NCI-H2171 (cell line): ENCODE measurements around the gene TMEM238.

Source experiments
- DNase-seq: peaks from one replicate; lab custom pipeline; 2025; lab: John Stamatoyannopoulos, UW

The TMEM238 gene

GRCh38 chr19:55377356-55378131, 6.5 kb downstream of the TMEM238 start:
- DNase-seq: no peak

DNA sequence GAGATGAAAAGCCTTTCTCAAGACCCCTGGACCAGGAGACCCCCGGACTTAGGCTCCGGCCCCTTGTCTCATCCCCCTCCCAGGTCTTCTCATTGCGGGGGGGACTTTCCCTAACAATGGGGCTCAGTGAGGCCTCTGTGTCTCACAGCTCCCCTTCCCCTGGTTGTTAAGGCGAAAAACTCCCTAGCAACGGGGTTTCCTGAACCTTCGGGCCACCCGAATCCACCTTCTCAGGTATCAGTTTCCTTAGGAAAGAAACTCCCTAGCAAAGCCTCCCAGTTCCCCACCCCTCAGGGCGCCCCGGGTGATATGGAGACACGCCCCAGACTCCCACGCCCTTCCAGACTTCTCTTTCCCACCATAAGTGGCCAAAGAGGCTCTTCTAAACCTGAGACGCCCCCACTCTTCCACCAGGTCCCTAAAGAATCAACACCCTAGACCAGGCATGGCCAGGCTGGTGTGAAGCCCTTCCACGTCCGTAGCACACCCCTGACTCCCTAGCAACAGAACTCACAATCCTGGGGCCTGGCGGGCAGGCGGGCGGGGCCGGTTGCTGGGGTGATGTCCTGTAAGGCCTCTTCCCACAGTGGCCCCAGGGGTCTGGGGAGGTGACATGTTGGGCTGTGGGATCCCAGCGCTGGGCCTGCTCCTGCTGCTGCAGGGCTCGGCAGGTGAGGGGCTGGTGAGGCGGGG, 7.7 kb downstream of the TMEM238 start, which contains the start of gene TMEM190:
TSS of gene TMEM190 (plus strand) at position 586 of the 693 bp plus-strand sequence. CDS start at position 614, 28 bp downstream.
- no peak for DNase-seq

GRCh38 chr19:55373993-55374757, 9.9 kb downstream of the TMEM238 start:
- no peak for DNase-seq

GRCh38 chr19:55373306-55373992, 10.6 kb downstream of the TMEM238 start:
- no peak for DNase-seq

DNA sequence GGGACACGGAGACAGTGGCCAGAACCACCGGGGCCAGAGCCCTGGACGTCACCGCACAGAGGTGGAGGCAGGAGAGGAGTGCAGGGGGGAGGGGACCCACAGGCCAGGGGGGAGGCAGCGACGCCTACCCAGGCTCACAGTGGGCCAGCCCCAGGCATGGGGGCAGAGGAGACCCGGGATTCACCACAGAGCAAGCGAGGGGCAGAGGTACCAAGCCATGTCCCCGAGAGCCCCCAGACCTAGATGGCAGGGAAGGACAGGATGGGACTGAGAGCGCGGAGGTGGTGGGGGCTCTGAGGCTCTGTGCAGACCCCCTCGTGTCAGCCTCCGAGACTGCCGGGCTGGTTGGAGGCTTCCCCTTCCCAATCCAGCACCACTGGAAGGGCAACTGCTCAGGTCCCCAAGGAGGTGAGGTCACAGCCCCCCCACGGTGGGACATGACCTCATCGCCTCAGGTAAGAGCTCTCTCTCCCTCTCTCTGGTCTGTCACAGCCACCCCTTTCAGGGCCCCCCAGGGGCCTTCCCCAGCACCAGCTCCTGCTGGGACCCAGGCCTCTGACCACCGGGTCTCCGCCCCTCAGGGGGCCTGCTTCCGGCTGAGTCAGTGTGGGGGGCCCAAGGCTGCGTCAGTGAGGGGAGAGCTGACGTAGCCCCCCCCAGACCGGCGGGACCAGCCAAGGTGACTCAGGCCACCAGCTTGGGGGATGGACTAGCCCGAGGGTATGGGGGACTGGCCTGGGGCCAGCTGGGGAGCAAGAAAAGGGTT, 11.6 kb downstream of the TMEM238 start:
- no peak for DNase-seq

- no peak for DNase-seq
These were observed 13.6 kb downstream of the TMEM238 start, which contains the start of gene IL11 for GRCh38 chr19:55370305-55370988. TSS of gene IL11 (minus strand) at chr19:55370463. CDS start at chr19:55370310, 153 bp downstream.

DNA sequence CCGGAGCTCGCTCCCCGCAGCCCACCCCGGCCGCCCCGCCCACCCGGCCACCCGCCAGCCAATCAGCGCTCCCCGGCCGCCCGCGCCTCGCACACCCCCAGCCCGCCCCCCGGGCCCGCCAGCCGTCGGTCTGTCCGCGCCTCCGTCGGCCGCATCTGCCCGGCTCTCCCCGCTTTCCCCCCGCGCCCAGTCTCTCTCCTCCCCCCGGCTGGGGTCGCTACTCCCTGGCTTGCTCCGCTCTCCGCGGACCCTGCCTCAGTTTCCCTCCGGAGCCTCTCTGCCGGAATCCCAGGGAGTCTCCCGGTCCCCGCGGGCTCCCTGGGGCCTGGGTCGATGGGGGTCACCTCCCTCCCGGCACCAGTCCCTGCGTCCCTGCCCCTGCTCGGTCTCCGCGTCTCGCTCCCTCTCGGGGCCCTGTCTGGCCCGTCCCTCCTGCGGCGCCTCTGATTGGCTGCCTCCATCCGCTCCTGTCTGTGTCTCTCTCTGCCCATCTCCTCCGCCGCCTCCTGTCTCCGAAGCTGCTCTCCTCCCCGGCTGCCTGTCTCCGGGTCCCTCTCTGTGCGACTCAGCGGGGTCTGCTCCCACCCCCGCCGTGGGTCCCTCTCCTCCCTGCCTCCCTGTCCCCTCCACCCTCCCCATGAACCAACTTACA, 14.3 kb downstream of the TMEM238 start:
- DNase-seq: peak; percentile 28

- DNase-seq: no peak
These were observed 15.2 kb downstream of the TMEM238 start for GRCh38 chr19:55368701-55369563.

DNA sequence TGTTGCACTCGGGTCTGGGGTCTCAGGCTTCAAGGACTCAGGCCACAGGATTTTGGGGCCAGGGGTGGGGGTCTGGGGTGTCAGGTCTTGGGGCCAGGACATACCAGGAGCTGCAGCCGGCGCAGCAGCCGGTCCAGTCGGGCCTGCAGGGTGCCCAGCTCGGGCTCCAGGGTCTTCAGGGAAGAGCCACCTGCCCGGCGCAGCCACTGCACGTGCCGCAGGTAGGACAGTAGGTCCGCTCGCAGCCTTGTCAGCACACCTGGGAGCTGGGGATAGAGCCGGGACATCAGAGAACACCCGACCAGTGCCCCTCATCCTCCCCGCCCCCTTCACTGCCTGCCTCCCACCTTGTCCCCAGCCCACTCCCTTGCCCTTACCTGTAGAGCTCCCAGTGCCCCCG, 16.0 kb downstream of the TMEM238 start:
- no peak for DNase-seq

- DNase-seq: no peak
These were observed 17.3 kb downstream of the TMEM238 start for GRCh38 chr19:55366790-55367189.

DNA sequence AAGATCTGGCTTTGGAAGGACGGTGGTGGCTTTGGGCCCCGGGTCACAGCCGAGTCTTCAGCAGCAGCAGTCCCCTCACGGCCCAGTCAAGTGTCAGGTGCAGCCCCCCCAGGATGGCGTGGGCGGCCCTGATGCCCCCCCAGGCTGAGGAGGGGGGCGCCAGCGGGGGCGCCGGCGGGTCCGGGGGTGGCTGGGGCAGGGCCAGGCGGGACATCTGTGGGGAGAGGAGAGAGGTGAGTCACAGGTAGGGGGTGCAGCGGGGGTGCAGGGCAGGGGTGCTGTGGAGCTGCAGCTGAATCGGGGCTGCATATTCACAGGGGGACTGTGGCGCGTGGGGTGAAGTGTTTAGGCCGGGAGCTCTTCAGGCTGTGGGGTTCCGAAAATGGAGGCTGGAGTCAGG, 18.1 kb downstream of the TMEM238 start:
- no peak for DNase-seq

DNA sequence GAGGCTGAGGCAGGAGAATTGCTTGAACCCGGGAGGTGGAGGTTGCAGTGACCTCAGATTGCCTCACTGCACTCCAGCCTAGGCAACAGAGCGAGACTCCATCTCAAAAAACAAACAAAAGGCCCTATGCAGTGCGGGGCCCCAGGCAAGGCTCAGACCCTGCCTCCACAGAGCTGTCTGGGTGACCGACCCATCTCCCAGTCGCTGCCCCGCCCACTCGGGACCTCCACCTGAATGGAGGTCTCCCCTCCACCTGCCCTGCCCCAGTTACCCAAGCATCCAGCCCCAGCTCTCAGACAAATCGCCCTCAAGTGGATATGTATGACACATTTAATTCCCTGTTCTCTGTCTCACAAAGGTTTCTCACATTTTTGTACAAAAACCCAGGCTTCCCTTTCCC, 18.8 kb downstream of the TMEM238 start:
- no peak for DNase-seq

- DNase-seq: no peak
These were observed 20.9 kb downstream of the TMEM238 start, which contains the start of gene GARIN5B for GRCh38 chr19:55362990-55363716. TSS of gene GARIN5B (minus strand) at chr19:55363260. CDS start at chr19:55363066, 194 bp downstream.

DNA sequence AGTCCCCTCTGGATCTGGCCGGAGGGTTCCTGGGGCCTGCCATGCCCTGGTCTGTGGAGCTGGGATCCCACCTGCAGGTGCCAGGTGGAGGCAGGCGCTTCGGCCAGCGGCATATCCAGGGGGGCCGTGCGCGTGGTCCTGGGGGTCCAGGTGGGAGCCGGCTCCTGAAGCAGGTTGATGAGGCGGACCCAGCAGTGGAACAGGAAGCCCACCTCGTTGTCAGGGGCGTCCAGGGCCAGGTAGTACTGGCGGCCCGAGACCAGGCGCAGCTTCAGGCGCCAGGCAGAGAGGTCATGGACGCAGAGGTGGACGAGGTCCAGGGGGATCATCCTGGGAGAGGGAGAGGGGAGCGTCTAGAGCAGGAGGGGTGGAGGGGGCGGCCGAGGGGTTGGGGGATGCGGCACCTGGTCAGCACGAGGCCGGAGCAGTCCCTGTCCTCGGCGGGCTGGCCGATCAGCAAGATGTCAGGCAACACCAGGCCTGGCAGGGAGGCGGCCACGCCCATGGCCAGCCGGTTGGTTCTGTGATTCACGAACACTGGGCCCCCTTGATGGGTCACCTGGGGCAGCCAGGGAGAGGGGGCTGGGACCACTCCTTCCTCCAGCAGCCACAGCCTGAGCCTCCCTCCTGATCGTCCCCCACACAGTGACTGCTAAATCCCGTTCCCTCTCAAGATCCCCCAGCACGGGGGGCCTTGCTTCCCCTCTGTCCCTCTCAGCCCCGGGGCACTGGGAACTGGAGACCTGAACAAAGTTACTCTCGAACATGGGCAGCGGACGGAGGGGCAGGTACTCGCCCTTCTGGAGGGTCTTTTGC, 21.7 kb downstream of the TMEM238 start:
- DNase-seq: no peak

GRCh38 chr19:55360902-55361301, 23.2 kb downstream of the TMEM238 start:
- DNase-seq: no peak

DNA sequence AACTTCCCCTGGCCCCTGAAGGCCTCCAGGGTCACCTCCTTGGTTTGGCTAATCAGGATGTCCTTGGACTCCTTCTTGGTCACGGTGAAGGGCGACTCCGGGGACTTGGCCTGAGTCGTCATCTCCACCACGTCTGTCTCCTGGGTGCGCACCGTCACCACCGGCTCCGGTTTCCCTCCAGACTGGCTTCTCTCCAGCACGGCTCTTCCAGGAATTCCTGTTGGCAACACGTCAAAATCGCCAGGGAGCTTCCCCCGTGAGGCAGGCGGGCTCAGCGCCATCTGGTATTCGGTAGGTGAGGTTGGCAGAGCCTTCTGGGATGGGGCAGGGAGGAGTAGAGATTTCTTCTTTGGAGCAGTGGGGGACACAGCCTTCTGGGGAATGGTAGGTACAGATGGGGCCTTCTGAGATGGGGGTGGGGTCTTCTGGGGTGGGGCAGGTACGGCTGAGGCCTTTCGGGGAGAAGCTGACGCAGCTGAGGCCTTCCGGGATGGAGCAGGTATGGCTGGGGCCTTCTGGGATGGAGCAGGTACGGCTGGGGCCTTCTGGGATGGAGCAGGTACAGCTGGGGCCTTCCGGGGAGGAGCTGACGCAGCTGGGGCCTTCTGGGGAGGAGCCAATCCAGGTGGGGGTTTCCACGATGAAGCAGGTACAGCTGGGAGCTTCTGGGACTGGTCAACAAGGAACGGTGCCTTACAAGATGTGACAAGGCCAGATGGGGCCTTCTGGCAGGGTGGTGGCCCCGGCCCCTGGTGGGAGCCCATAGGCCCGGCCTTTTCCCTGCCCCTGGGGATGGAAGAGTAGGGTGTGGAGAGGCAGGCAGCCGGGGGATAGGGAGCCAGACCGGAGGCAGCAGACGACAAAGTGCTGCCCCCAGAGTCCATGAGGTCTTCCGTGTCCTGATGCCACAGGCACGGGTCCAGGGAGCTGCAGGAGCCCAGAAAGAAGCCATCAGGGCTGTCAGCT, 24.9 kb downstream of the TMEM238 start:
- DNase-seq: peak; percentile 95
